GM21367 (cell line): ENCODE results near the gene STEAP2.

Source experiments
- ATAC-seq: cut with Tn5 transposase; IDR thresholded peaks from one replicate; pipeline ENCODE4 v1.9.1; 2021; ENCODE audit not compliant: unreplicated experiment

STEAP2 gene

DNA sequence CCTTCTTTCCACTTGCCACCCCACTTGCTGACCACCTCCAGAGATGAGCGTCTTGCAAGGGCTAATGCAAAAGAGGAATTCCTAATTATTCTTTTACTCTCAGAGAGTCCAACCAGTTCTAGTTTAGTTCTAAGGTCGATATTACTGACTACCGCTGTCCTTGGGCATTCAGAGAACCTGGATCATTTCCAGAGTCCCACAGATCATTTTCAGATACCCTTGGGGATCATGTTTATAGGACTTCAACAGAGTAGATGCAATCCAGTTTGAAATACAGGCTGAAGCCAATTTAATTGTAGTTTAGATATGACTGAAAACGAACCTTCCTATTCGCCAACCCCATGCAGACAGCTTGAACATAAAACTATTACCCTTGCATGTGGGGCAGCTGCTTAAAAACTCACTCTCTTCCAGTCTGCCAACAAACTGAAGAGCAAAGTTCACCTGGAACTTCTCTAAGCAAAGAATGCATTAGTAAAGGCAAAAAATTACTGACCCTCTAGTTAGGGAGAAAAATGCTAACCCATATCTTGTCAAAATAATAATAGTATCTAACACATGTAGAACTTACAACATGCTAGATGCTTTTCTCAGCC, 55.8 kb downstream of the STEAP2 start:
- no peak for ATAC-seq

DNA sequence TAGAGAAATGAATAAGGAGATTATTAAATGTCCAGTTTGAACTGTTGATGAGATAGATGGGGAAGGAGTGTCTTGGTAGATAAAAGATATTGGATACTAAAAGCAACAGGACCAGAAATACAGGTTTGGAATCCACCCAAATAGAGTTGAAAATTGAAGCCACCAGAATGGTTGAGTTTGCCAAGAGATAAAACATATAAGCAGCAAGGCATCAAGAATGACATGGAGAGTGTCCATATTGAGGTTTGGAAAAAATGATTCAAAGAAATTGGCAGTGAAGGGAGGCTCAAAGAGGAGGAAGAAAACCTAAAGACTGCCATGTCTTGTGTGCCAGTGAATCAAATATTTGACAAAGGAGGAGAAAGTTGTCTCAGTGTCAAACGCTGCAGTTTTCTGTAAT, 57.6 kb downstream of the STEAP2 start:
- no peak for ATAC-seq

DNA sequence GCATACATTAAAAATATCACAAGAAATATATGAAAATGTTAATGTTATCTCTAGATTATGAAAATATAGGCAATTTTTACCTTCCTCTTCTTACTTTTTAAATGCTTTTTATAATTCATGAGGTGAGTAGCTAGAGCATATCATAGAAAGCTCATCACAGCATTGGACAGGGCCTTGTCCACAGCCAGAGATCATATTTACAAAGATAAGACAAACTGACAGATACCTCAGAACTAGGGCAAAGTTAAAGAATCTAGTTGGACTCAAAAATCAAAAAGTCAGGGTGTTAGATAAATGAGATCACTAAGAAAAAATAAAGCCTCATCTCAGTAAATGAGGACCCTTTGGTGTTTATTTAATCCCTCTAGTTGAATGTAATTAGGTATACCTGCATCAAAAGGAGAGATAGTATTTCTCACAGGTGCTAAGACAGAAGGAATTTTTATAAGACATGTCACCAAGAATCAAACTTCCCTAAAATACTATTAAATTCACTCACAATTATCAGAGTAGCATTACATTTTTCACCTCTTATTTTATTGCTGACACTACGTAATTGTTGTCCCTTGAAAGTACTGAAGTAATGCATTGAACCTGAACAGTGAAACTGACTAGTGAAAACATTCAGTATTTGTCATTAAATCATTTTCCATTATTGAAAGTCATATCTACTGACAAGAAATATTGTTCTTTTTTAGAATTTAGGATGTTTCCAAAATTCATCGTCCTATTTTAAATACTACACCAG, 59.1 kb downstream of the STEAP2 start:
- ATAC-seq = no peak

DNA sequence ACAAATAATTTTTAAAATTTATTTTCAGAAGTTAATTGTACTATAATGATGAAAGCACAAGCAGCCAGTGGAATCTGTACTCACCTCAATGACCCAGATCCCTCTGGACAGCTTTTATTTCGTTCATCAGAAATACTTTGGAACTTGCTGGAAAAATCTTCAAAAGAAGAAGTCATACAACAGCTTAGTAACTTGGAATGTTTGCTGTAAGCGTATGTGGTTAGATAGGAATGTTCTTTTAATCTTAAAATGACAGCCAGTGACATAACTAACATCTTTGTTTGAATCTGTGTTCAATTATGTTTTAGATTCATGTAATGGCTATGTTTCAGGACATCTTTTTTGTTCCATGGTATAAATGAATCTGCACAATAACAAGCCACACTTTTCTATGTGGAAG, 60.2 kb downstream of the STEAP2 start:
- ATAC-seq = no peak

DNA sequence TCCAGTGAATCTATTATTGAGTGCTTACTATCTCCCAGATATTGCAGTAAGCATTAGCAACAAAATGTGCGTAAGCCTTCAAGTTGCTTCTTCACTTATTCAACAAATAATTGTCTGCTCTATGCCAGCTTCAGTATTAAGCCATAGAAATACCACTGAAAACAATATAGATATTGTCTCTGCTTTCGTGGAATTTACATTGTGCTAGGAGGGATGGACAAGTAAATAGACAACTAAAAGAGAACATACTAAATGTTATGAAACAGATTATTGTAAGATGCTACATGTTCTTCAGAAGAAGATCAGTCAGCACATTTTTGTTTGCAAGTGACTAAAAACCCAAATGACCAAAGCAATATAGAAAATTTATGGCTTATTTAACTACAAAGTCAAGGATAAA, 60.7 kb downstream of the STEAP2 start:
- ATAC-seq = no peak

DNA sequence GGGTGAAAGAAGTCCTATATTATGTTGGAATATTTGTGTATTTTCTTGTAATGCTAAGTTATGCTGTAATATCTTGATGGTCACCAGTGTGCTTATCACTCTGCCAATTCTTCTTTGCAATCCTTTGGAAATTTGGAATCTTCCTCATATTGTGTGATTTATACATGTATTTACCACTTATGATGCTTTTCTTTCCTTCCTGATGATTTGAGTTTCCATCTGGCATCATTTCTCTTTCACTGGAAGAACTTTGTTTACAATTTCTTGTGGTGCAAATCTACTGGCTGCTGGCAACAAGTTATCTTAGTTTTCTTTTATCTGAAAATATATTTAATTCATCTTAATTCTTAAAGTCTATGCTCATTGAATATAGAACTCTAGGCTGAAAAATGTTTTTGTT, 62.6 kb downstream of the STEAP2 start:
- ATAC-seq = no peak

DNA sequence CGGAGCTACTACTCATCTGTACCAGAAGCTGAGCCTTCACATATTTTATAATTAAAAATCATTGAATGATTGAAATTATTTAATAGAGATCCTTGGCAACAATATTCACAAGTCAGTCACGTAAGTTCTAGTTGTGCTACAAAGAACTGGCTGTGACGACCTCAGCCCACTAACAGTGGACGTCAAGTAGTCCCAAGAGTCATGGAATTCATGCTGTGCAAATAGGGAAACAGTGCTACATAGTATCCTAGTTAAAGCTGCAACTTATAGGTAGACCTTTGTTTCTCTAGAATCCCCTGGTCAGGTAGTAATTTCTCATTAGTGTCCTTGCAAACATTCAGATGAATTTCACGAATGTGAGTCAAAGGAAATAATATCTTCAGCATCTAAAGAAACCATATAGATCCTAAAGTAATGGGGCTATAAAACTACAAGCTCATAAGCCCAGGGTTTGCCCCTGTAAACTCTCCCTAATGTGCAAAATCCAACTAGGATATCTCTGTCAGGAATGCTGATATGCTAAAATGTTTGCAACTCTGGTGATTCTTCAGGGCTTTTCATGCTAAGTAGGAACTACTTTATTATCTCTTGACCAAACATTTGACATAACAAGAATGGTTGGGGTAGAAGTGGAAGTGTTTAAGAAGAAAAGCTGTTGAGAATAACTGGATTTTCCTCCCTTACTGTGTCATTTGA, 64.6 kb downstream of the STEAP2 start:
- ATAC-seq = no peak
